IgD-negative memory B cell (primary cell): ENCODE data around the gene C14orf93. TPM values are rescaled to one million over a fixed set of nuclear protein-coding genes. Genes with fewer than 3 reads are reported as not detected.

Source experiments
- H3K27ac Mint-ChIP-seq, 3 donors: one replicate each; pipeline ENCODE4 v1.8.0; 2020 to 2022; ENCODE audit warnings: mild to moderate bottlenecking in 3 of 3, mixed read lengths in 3 of 3, moderate library complexity in 1 of 3
- H3K27me3 Mint-ChIP-seq: one replicate; pipeline ENCODE4 v1.8.0; 2021; ENCODE audit warnings: mixed read lengths
- H3K36me3 Mint-ChIP-seq: one replicate; pipeline ENCODE4 v1.8.0; 2020; ENCODE audit warnings: mild to moderate bottlenecking, mixed read lengths
- H3K4me1 Mint-ChIP-seq, 3 donors: one replicate each; pipeline ENCODE4 v1.8.0; 2020 to 2022; ENCODE audit warnings: mixed read lengths in 3 of 3, mild to moderate bottlenecking in 1 of 3
- H3K4me3 Mint-ChIP-seq, 4 donors: one replicate each; pipeline ENCODE4 v1.8.0; 2020 to 2022; ENCODE audit warnings: mild to moderate bottlenecking in 4 of 4, mixed read lengths in 4 of 4, moderate library complexity in 3 of 4
- H3K9me3 Mint-ChIP-seq, 3 donors: one replicate each; pipeline ENCODE4 v1.8.0; 2020 to 2021; ENCODE audit warnings: mixed read lengths in 3 of 3, mild to moderate bottlenecking in 1 of 3
- polyA plus RNA-seq: library from polyadenylated mRNA; unstranded; fragments of 300-500 nt; fragmentation: Illumina TruSeq; gene quantifications from one replicate; pipeline ENCODE4 v1.2.3, GENCODE V29; 2021

C14orf93 gene, protein sequence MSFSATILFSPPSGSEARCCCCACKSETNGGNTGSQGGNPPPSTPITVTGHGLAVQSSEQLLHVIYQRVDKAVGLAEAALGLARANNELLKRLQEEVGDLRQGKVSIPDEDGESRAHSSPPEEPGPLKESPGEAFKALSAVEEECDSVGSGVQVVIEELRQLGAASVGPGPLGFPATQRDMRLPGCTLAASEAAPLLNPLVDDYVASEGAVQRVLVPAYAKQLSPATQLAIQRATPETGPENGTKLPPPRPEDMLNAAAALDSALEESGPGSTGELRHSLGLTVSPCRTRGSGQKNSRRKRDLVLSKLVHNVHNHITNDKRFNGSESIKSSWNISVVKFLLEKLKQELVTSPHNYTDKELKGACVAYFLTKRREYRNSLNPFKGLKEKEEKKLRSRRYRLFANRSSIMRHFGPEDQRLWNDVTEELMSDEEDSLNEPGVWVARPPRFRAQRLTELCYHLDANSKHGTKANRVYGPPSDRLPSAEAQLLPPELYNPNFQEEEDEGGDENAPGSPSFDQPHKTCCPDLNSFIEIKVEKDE
- polyA plus RNA-seq, result 8.0 TPM

DNA sequence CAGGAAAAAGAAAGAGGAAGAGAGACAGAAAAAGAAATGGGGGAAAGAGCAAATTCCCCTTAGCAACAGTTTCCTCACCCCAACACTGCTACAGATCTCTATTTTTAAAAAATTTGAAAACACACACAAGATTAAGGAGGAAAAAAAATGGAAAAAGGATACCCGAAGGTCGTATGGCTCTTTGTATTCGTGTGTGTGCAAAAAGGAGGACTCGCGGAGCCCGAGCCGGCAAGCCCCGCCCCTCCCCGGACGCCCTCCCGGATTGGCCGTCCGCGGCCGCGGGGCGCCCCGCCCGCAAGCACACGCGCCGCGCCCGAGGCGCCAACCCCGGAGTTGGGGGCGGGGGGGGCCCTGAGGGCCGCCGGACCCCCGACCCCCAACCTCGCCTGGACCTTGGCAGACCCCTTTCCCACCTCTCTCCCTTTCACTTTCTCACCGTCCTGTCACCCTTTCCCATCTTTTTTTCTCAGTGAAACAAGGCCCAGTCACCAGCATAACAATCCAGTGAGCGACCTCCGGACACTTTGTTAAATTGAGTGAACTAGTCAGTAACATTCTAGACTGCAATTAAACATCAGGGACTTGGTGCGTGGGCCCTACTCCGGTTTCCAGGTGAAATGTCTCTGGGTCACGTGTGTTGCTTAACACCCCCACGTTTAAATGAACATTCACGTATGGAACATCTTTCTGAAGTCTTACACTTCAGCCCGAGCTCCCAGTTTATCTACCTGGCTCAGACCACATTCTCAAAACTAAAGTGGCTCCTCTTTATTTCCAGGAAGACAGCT, at the start of gene C14orf93:
Gene C14orf93 (minus strand): TSS at position 205 of the 788 bp plus-strand sequence. CDS start 11,120 bp downstream, outside the sequence.
- Mint-ChIP-seq H3K4me1 (peaks cover 17 to 26% (median 22%) of the 10 kb centered on the region in 3 donors), H3K27ac (peak within 1 kb of the TSS; percentile 62 to 98 (median 95)), H3K27me3 (no peaks in the 10 kb centered on the region), H3K9me3 (no peaks in the 10 kb centered on the region), H3K4me3 (peak within 1 kb of the TSS; percentile 81 to 99 (median 94)), H3K36me3 (peaks cover 2% of the 10 kb centered on the region)

DNA sequence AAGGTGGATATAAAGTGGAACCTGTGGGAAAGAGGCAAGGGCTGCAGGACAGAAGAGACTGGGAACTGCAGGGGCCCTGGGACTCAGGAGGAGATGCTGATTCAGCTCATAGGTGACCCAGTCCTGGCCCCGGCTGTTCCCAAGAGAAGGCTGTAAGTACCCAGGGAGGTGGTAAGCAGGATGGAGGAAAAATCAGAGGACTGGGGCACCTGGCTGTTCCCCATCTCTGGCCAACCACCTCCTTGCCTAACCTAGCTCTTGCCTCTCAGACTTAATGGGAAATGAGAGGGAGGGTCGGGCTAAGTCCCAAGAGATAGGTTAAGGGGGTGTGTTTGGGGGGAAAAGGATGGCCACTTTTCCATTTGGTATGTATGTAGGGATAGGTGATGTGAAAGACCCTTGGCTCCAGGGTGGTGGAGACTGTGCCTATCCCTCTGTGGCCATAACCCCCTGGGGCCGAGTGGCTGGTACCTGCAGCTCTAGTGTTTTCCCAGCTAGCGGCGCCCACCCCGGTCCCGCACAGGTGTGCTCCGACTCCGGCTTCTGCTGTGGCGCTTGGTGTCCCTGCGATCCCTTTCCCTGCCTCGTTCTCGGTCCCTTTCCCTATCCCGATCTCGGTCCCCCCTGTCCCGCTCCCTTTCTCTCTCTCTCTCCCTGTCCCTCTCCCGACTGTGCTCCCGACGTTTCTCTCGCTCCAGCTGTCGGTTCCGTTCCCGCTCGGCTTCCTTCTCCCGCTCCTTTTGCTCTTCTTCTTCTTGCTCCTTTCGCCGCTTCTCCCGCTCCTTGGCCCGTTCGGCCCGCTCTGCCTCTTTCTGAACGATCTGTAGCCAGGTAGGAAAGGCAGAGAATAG, 48.9 kb upstream of the C14orf93 start:
- H3K27ac Mint-ChIP-seq, result peak overlapping the region in 1 of 3 donors; percentile 95
- peak overlapping the region in 1 of 4 donors; percentile 38 for H3K4me3 Mint-ChIP-seq
- peaks cover 5% of the 10 kb centered on the region for H3K36me3 Mint-ChIP-seq
- peaks cover 5 to 13% (median 8%) of the 10 kb centered on the region in 3 donors for H3K4me1 Mint-ChIP-seq
- H3K27me3 Mint-ChIP-seq, result peaks cover 5% of the 10 kb centered on the region
- H3K9me3 Mint-ChIP-seq, result no peaks in the 10 kb centered on the region

DNA sequence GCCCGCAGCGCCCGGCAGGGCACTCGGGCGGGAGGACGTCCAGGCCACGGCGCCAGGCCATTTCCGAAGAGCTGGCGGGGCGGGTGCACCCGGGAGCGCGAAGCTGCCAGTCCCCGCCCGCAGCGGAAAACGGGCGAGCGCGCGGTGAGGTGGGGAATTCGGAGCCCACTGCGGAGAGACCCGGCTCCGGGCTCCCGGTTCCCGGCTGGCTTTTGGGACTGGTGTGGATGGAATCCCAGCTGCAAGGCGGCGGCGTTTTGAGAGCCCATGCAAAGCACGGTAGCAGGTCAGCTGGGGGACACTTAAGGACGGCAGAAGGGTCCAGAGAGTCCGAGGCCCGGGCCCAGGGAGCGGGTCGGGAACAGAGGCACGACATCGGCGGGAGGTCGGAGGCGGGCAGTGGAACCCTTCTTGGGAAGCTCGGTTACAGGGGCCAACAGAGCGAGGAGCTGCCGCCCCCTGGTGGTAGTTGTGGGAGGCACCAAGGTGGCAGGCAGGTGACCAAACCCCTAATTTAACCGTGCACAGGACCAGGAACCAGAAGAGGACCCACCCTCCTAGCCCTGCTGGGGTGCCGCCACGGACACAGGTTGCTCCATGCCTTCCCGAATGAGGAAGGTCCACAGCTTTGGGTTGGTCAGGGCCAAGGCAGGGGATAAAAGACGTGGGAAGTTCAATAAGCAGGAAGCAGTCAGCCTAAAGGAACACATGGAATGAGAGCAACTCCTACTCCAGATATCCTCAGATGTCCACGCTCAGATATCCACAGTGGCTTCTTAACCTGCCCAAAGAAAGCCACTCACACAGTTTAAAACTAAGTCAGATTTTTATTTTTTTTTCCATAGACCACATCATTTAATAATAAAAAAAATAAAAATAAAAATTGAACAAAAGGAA, 48.1 kb upstream of the C14orf93 start:
- H3K27me3 Mint-ChIP-seq, result peaks cover 5% of the 10 kb centered on the region
- H3K36me3 Mint-ChIP-seq, result peaks cover 5% of the 10 kb centered on the region
- peaks cover 5 to 13% (median 8%) of the 10 kb centered on the region in 3 donors for H3K4me1 Mint-ChIP-seq
- peak overlapping the region in 2 of 3 donors; percentile 69 to 83 for H3K27ac Mint-ChIP-seq
- peak overlapping the region; percentile 78 to 96 (median 91) for H3K4me3 Mint-ChIP-seq
- H3K9me3 Mint-ChIP-seq, result no peaks in the 10 kb centered on the region

DNA sequence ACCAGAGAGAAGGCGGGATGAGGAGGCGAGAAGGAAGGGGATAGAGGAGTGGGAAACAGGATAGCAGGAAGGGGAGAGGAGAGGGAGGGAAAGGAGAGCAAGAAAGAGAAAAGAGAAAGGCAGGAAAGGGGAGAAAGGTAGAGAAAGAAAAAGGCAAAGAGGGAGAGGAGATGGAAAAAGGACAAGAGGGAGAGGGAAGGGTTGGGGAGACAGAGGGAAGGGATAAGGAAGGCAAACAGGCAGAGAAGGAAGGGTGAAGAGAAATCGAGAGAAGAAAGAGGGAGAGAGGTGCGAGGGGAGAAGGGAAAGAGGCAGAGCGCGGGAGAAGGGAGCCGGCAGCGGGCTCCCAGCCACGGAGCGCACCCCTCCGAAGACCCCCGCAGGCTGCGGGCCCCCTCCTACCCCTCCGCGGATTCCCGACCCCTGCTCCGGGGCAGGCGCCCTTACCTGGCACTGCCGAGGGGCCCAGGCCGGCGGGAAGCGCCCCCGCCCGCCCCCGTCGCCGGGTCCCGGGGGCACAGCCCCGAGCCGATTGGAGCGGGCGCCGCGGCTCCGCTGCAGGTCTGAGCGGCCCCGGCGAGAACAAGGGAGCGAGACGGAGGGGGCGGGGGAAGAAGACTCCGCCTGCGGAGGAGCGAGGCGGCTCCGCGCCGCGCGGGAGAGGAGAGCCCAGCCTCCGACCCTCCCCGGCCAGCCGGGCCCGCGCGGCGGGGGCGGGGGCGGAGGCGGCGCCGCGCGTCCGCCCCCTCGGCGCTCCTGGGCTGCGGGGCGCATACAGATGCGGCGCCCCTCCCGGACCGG, 47.2 kb upstream of the C14orf93 start, which contains the start of gene CDH24:
Gene CDH24 (minus strand): TSS at position 565 of the 801 bp plus-strand sequence. CDS start 1,787 bp downstream, outside the sequence.
- peaks cover 5% of the 10 kb centered on the region for H3K36me3 Mint-ChIP-seq
- no peaks in the 10 kb centered on the region for H3K9me3 Mint-ChIP-seq
- H3K4me1 Mint-ChIP-seq, result peaks cover 5 to 13% (median 8%) of the 10 kb centered on the region in 3 donors
- H3K27ac Mint-ChIP-seq, result peak within 1 kb of the TSS; percentile 13 to 92 (median 83)
- peaks cover 5% of the 10 kb centered on the region for H3K27me3 Mint-ChIP-seq
- peak within 1 kb of the TSS; percentile 78 to 96 (median 91) for H3K4me3 Mint-ChIP-seq

DNA sequence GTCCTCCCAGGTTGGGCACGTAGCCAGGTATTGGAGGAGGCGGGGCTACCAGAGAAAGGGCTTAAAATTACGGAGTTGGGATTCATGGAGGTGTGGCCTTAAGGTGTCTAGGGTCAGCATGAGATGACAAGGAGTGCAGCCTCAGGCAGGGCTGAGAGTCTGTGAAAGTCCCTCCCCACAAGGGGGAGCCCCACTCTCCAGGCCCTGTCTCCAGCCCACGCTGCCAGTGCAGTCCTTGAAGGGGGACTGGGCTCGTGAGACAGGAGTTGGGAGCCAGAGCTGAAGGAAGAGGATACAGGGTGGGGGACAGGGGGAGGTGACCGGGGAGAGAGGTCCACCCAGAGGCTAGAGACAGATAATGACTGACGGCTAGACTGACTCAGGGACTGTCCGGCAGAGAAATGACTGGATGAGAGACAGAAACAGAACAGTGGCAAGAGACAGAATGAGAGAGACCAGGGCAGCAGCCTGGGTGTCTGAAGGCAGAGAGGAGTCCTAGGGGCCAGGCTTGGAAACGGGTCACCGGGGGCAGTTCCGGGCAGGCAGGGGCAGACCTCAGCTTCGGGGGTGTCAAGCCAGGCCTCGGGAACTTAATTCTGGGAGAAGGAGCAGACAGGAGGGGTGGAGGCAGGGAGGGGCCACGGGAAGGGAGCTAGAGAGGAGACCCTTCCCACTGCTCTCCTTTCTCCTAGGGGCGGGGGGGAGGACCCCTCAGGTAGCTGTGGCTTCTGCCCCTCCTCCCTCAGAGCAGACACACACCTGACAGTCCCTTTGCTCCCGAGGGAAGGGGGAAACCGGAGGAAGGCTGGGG, 46.4 kb upstream of the C14orf93 start:
- Mint-ChIP-seq H3K27ac (peak overlapping the region in 2 of 3 donors; percentile 13 to 92), H3K36me3 (peaks cover 5% of the 10 kb centered on the region), H3K4me3 (peak overlapping the region; percentile 57 to 95 (median 86)), H3K27me3 (peaks cover 5% of the 10 kb centered on the region), H3K9me3 (no peaks in the 10 kb centered on the region), H3K4me1 (peaks cover 5 to 13% (median 8%) of the 10 kb centered on the region in 3 donors)

DNA sequence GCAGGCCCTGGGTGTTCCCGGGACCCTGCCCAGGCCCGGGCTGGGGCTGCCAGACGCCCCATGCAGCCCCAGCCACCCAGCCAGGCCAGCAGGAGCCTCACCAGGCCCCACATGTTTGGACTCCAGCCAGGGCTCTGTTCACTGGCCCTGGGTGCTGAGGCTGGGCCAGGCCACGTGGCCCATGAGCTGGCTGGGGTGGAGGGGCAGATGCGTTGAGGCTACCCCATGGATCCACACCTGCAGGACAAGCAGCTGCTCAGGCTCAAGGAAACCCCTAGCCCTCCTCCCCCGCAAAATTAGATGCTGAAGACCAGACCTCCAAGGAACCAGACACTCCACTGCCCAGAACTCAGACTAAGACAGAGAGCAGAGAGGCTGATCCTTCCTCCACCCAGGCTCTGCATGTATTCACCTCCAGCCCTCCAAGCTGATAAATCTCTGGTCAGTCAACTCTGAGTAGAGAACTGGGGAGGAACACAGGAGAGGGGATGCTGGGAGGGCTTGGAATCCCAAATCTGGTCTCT, 45.7 kb upstream of the C14orf93 start:
- Mint-ChIP-seq H3K27ac (no peak overlapping the region), H3K4me3 (peak overlapping the region in 2 of 4 donors; percentile 91 to 95), H3K4me1 (peaks cover 5 to 13% (median 8%) of the 10 kb centered on the region in 3 donors), H3K27me3 (peaks cover 5% of the 10 kb centered on the region), H3K36me3 (peaks cover 5% of the 10 kb centered on the region), H3K9me3 (no peaks in the 10 kb centered on the region)

DNA sequence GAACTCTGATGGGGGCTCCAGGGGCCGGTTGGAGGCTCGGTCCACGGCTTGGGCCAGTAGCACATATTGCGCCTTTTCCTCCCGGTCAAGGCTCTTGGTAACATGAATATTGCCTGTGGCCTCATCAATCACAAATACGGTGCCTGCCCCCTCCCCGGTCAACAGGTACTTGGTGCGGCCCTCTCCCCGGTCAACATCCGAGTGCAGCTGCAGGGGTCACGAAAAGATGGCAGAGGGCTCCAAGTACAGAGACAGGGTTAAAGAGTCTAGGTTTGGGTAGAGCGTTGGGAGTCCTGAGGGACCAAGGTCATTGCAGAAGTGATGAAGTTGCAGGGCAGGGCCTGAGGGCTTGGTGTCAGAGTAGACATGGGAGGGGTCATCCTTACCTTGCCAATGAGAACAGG, 45.2 kb upstream of the C14orf93 start:
- Mint-ChIP-seq H3K27ac (no peak overlapping the region), H3K4me1 (peaks cover 5 to 13% (median 8%) of the 10 kb centered on the region in 3 donors), H3K9me3 (no peaks in the 10 kb centered on the region), H3K27me3 (peaks cover 5% of the 10 kb centered on the region), H3K36me3 (peaks cover 5% of the 10 kb centered on the region), H3K4me3 (peak overlapping the region in 1 of 4 donors; percentile 18)

DNA sequence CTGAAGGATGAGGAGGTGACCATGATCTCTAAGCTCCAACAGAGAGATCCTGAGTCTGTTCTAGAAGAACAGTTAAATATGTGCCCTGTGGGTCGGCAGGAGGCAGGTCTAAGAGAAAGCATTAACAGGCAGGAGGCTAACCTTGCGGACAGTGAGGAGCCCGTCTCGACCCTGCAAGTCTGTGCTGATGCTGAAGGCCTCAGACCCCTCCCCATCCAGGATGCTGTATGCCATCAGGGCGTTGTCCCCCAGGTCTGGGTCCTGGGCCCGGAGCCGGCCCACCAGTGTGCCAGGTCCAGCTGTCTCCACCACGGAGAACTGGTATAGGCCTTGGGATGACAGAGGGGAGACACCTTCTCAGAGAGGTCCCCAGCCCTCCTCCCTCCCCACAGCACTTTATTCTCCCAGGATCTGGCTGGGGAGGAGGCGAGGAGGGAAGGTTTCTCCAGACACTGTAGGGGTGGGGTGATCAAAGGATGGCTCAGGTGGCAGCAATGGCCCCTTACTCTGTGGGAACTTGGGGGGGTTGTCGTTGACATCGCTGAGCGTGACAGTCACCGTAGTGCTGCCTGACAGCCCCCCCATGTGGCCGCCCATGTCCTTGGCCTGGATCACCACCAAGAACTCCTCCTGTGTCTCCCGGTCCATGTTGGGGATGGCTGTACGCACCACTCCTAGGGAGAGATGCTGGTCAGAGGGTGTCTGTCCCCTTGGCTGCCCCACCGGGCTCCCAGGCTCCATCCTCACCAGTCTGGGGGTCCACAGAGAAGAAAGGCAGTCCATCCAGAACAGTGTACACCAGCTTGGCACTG, 44.3 kb upstream of the C14orf93 start:
- Mint-ChIP-seq H3K9me3 (no peaks in the 10 kb centered on the region), H3K36me3 (peaks cover 3% of the 10 kb centered on the region), H3K27me3 (peaks cover 5% of the 10 kb centered on the region), H3K4me1 (peaks cover 5 to 13% (median 8%) of the 10 kb centered on the region in 3 donors), H3K4me3 (peak overlapping the region in 2 of 4 donors; percentile 35 to 44), H3K27ac (peak overlapping the region in 1 of 3 donors; percentile 48)

DNA sequence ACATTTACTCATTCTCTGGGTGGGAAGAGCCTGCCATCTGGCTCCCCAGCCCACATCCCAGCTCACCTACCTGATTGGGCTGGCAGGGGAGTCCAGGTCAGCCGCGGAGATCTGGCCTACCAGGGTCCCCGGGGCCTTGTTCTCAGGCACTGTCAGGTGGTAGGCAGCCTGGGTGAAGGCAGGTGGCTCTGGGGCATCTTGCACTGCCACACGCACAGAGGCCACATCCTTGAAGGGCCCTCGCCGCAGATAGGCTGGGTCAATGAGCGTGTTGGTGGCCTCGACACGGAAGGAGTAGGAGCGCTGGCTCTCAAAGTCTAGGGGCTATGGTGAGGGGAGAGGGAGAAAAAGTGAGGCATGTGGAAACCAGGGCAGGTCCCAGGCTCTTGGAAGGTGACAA, 43.5 kb upstream of the C14orf93 start:
- H3K4me3 Mint-ChIP-seq, result peak overlapping the region in 1 of 4 donors; percentile 35
- peaks cover 5 to 13% (median 8%) of the 10 kb centered on the region in 3 donors for H3K4me1 Mint-ChIP-seq
- peaks cover 5% of the 10 kb centered on the region for H3K27me3 Mint-ChIP-seq
- peaks cover 2% of the 10 kb centered on the region for H3K36me3 Mint-ChIP-seq
- no peak overlapping the region for H3K27ac Mint-ChIP-seq
- no peaks in the 10 kb centered on the region for H3K9me3 Mint-ChIP-seq

DNA sequence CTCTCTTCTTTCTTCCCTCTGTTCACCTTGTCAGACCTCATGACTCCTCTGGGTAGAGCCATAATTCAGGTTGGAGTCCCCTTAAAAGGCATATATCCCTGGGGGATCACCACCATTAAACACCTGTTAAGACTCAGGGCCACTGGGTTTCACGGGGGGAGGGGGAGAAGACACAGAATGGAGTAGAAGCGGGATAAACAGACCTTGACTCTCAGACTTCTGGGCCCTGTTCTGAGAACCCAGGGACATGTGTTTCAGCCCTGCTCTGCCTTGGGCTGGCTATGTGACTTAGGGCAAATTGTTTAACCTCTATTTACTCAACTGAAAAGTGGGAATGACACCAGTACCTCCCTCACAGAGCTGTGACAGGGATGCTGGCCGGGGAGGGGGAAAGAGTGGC, 42.7 kb upstream of the C14orf93 start:
- peaks cover 0 to 9% (median 6%) of the 10 kb centered on the region in 3 donors for H3K4me1 Mint-ChIP-seq
- H3K36me3 Mint-ChIP-seq, result no peaks in the 10 kb centered on the region
- no peaks in the 10 kb centered on the region for H3K9me3 Mint-ChIP-seq
- no peak overlapping the region for H3K4me3 Mint-ChIP-seq
- H3K27me3 Mint-ChIP-seq, result peaks cover 5% of the 10 kb centered on the region
- H3K27ac Mint-ChIP-seq, result peak overlapping the region in 1 of 3 donors; percentile 76

DNA sequence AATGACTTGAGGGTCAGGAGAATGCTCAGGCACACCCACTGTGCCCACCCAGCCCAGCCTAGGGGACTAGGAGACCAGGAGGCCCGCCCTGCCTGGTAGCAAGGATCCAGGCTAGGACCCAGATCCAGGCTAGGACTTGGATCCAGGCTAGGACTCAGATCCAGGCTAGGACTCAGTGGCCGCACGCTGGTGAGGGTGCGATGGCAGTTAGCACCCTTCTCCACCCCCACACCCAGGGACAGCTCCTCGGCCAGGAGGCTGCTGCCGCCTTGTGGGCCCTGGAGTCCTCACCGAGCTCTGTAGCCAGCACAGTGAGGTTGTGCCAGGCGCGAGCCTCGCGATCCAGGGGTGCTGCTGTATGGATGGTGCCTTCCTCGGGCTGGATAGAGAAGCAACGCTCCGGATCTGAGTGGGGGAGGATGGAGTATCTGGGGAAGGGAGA, 42.3 kb upstream of the C14orf93 start:
- no peak overlapping the region for H3K4me3 Mint-ChIP-seq
- peaks cover 0 to 9% (median 6%) of the 10 kb centered on the region in 3 donors for H3K4me1 Mint-ChIP-seq
- no peaks in the 10 kb centered on the region for H3K9me3 Mint-ChIP-seq
- no peak overlapping the region for H3K27ac Mint-ChIP-seq
- peaks cover 7% of the 10 kb centered on the region for H3K27me3 Mint-ChIP-seq
- peaks cover 1% of the 10 kb centered on the region for H3K36me3 Mint-ChIP-seq
